BLaER1 (cell line): ENCODE data around the gene CACTIN.

Experiments used
- H3K27ac ChIP-seq: shearing (Covaris generic); formaldehyde crosslinking; 2 replicates; pipeline ENCODE4 v1.8.1; 2022
- H3K27me3 ChIP-seq: shearing (Covaris generic); formaldehyde crosslinking; 2 replicates; pipeline ENCODE4 v1.8.1; 2022
- H3K36me3 ChIP-seq: shearing (Covaris generic); formaldehyde crosslinking; 2 replicates; pipeline ENCODE4 v1.8.1; 2022
- H3K4me1 ChIP-seq: shearing (Covaris generic); formaldehyde crosslinking; 2 replicates; pipeline ENCODE4 v1.8.1; 2022
- H3K4me2 ChIP-seq: shearing (Covaris generic); formaldehyde crosslinking; 2 replicates; pipeline ENCODE4 v1.8.1; 2022
- H3K4me3 ChIP-seq: shearing (Covaris generic); formaldehyde crosslinking; 2 replicates; pipeline ENCODE4 v1.8.1; 2022
- H3K9ac ChIP-seq: shearing (Covaris generic); formaldehyde crosslinking; 2 replicates; pipeline ENCODE4 v1.8.1; 2022
- H3K9me3 ChIP-seq: shearing (Covaris generic); formaldehyde crosslinking; 2 replicates; pipeline ENCODE4 v1.8.1; 2022
- H4K20me1 ChIP-seq: shearing (Covaris generic); formaldehyde crosslinking; 2 replicates; pipeline ENCODE4 v1.8.1; 2022
- Cebpa-rat ChIP-seq: shearing (Covaris generic); IDR thresholded peaks from 2 replicates; pipeline ENCODE4 v1.8.1; 2022

The CACTIN gene

GRCh38 chr19:3626473-3627350, at the start of gene CACTIN:
CACTIN (minus strand) TSS chr19:3626790; CDS start chr19:3626762, 28 bp downstream.
- Histone ChIP-seq H4K20me1 (peaks cover 55% of the 10 kb centered on the region), H3K9me3 (no peaks in the 10 kb centered on the region), H3K27ac (peak within 1 kb of the TSS; percentile 98), H3K36me3 (peaks cover 40% of the 10 kb centered on the region), H3K4me1 (peaks cover 30% of the 10 kb centered on the region), H3K9ac (peak within 1 kb of the TSS; percentile 94), H3K4me3 (peak within 1 kb of the TSS; percentile 95), H3K27me3 (no peaks in the 10 kb centered on the region), H3K4me2 (peak within 1 kb of the TSS; percentile 100)
- no peak for TF ChIP-seq Cebpa-rat

GRCh38 chr19:3674784-3675543, 48.4 kb upstream of the CACTIN start:
- Histone ChIP-seq H3K4me1 (peaks cover 46% of the 10 kb centered on the region), H4K20me1 (peaks cover 86% of the 10 kb centered on the region), H3K36me3 (peaks cover 20% of the 10 kb centered on the region; the same call in 1 of the 2 replicates), H3K4me2 (no peak overlapping the region), H3K27me3 (peaks cover 11% of the 10 kb centered on the region), H3K4me3 (no peak overlapping the region), H3K9ac (no peak overlapping the region), H3K9me3 (no peaks in the 10 kb centered on the region), H3K27ac (no peak overlapping the region)
- no peak for TF ChIP-seq Cebpa-rat

GRCh38 chr19:3673506-3674439, 47.2 kb upstream of the CACTIN start:
- no peak overlapping the region for H3K4me2 ChIP-seq
- no peaks in the 10 kb centered on the region for H3K9me3 ChIP-seq
- no peak for TF ChIP-seq Cebpa-rat
- H3K36me3 ChIP-seq = peaks cover 29% of the 10 kb centered on the region; the same call in 1 of the 2 replicates
- no peak overlapping the region for H3K4me3 ChIP-seq
- H4K20me1 ChIP-seq = peaks cover 86% of the 10 kb centered on the region
- H3K4me1 ChIP-seq = peaks cover 40% of the 10 kb centered on the region
- H3K27me3 ChIP-seq = peaks cover 11% of the 10 kb centered on the region
- no peak overlapping the region for H3K9ac ChIP-seq
- no peak overlapping the region for H3K27ac ChIP-seq

- Histone ChIP-seq H3K27me3 (peaks cover 11% of the 10 kb centered on the region), H4K20me1 (peaks cover 92% of the 10 kb centered on the region), H3K4me2 (no peak overlapping the region), H3K9me3 (no peaks in the 10 kb centered on the region), H3K36me3 (peaks cover 36% of the 10 kb centered on the region; the same call in 1 of the 2 replicates), H3K9ac (no peak overlapping the region), H3K4me1 (peaks cover 40% of the 10 kb centered on the region), H3K4me3 (no peak overlapping the region), H3K27ac (no peak overlapping the region)
- TF ChIP-seq Cebpa-rat = no peak
Observed at GRCh38 chr19:3672993-3673392, 46.4 kb upstream of the CACTIN start.

- TF ChIP-seq Cebpa-rat = no peak
- Histone ChIP-seq H3K4me1 (peaks cover 41% of the 10 kb centered on the region), H4K20me1 (peaks cover 96% of the 10 kb centered on the region), H3K36me3 (peaks cover 41% of the 10 kb centered on the region; the same call in 1 of the 2 replicates), H3K4me3 (no peak overlapping the region), H3K27me3 (peaks cover 11% of the 10 kb centered on the region), H3K9me3 (no peaks in the 10 kb centered on the region), H3K9ac (no peak overlapping the region), H3K27ac (no peak overlapping the region), H3K4me2 (peak overlapping the region; percentile 94)
Observed at GRCh38 chr19:3672575-3672948, 46.0 kb upstream of the CACTIN start.

GRCh38 chr19:3671680-3672574, 45.3 kb upstream of the CACTIN start:
- Histone ChIP-seq H3K9me3 (no peaks in the 10 kb centered on the region), H3K4me2 (peak overlapping the region; percentile 94), H4K20me1 (peaks cover 98% of the 10 kb centered on the region), H3K9ac (peak overlapping the region; percentile 56; the same call in 1 of the 2 replicates), H3K36me3 (peaks cover 47% of the 10 kb centered on the region), H3K27me3 (peaks cover 11% of the 10 kb centered on the region), H3K27ac (peak overlapping the region; percentile 55; the same call in 1 of the 2 replicates), H3K4me1 (peaks cover 48% of the 10 kb centered on the region), H3K4me3 (peak overlapping the region; percentile 41)
- TF ChIP-seq Cebpa-rat = no peak

- no peak for TF ChIP-seq Cebpa-rat
- Histone ChIP-seq H3K4me2 (peak overlapping the region; percentile 94), H3K4me3 (peak overlapping the region; percentile 41; the same call in 1 of the 2 replicates), H3K27ac (peak overlapping the region; percentile 55), H3K9ac (peak overlapping the region; percentile 56), H3K4me1 (peaks cover 49% of the 10 kb centered on the region), H3K27me3 (peaks cover 11% of the 10 kb centered on the region), H3K36me3 (peaks cover 43% of the 10 kb centered on the region), H4K20me1 (peaks cover 98% of the 10 kb centered on the region), H3K9me3 (no peaks in the 10 kb centered on the region)
Observed at GRCh38 chr19:3670796-3671679, 44.4 kb upstream of the CACTIN start.
